Stimulated activated CD4-positive, alpha-beta T cell treated with anti-CD3 and anti-CD28 coated beads, Interleukin-4, amount 100 ng/mL, for 24 hours (primary cell): Measurements from ENCODE around the gene NELFB.
"Not testable (repeated sequence)": the region's sequence is repeated elsewhere in the genome, so short reads cannot be mapped to it uniquely, and the experiment has no call there.

ENCODE experiments used
- DNase-seq: peaks from one replicate; pipeline ENCODE4 v3.0.0-alpha.2; 2020

NELFB gene

GRCh38 chr9:137235424-137236237 lies 19.5 kb upstream of the NELFB start:
- DNase-seq = no peak

GRCh38 chr9:137236238-137236935 lies 18.7 kb upstream of the NELFB start:
- peak; percentile 94 for DNase-seq

- DNase-seq = no peak
Observed at GRCh38 chr9:137236936-137237421, 18.1 kb upstream of the NELFB start.

- no peak for DNase-seq
Observed at GRCh38 chr9:137237759-137238726, 17.1 kb upstream of the NELFB start.

GRCh38 chr9:137239541-137240200 lies 15.5 kb upstream of the NELFB start:
- DNase-seq = not testable (repeated sequence)

- DNase-seq = peak; percentile 67
Observed at GRCh38 chr9:137240318-137240840, 14.7 kb upstream of the NELFB start.

- peak; percentile 98 for DNase-seq
Observed at GRCh38 chr9:137240841-137241489, 14.2 kb upstream of the NELFB start, which contains the start of gene TUBB4B. Gene TUBB4B, plus strand, starts transcription at chr9:137241287. Its CDS starts 74 bp downstream, at chr9:137241361.

- DNase-seq = peak; percentile 73
Observed at GRCh38 chr9:137241490-137242268, 13.4 kb upstream of the NELFB start.

GRCh38 chr9:137242269-137243203 lies 12.6 kb upstream of the NELFB start:
- no peak for DNase-seq

- DNase-seq = not testable (repeated sequence)
Observed at GRCh38 chr9:137243266-137243625, 11.9 kb upstream of the NELFB start.

GRCh38 chr9:137243626-137244485 lies 11.3 kb upstream of the NELFB start:
- no peak for DNase-seq

- DNase-seq = no peak
Observed at GRCh38 chr9:137244486-137245449, 10.4 kb upstream of the NELFB start.

- no peak for DNase-seq
Observed at GRCh38 chr9:137245450-137246421, 9.4 kb upstream of the NELFB start.

GRCh38 chr9:137247135-137247915 lies 7.8 kb upstream of the NELFB start:
- DNase-seq = no peak

GRCh38 chr9:137247916-137248175 lies 7.3 kb upstream of the NELFB start:
- DNase-seq = no peak
